ENCODE measurements around the gene SH2D3C. TPM values are rescaled to one million over a fixed set of nuclear protein-coding genes. Genes with fewer than 3 reads are reported as not detected.

Gene SH2D3C
- total RNA-seq, 1 donor from 2014 or later = 5.8 TPM

GRCh38 chr9:127729522-127730256 is 48.8 kb downstream of the SH2D3C start:
- Mint-ChIP-seq H3K9me3 (ENCODE audit: unreplicated experiment) (peaks cover 2% of the 10 kb centered on the region), H3K27me3 (ENCODE audit: low read depth, unreplicated experiment) (peaks cover 11% of the 10 kb centered on the region), H3K27ac (ENCODE audit: unreplicated experiment) (no peak overlapping the region), H3K4me1 (ENCODE audit: low read depth, unreplicated experiment) (peaks cover 2% of the 10 kb centered on the region), H3K4me3 (ENCODE audit: unreplicated experiment) (no peak overlapping the region), H3K36me3 (ENCODE audit: low read depth, unreplicated experiment) (no peaks in the 10 kb centered on the region)
- no peaks in the 10 kb centered on the region for H3K36me3 ChIP-seq (ENCODE audit: insufficient read depth, low read length)
- H3K4me3 ChIP-seq (ENCODE audit: insufficient read depth, low read depth, low read length) = no peak overlapping the region
- no peak overlapping the region for H3K27ac ChIP-seq (ENCODE audit: low read depth, low read length)
- H2AFZ ChIP-seq (ENCODE audit: low read depth, low read length) = no peak overlapping the region
- no peak for FAIRE-seq
- H3K4me1 ChIP-seq (ENCODE audit: insufficient read depth, low read length) = peaks cover 6% of the 10 kb centered on the region
- no peak overlapping the region for H3K9ac ChIP-seq (ENCODE audit: low read length)
- no peak for DNase-seq (ENCODE audit: low read depth)
- peaks cover 5% of the 10 kb centered on the region for H4K20me1 ChIP-seq (ENCODE audit: insufficient read depth, low read length)
- TF ChIP-seq CTCF (IDR thresholded peaks at IDR 0.05; ENCODE audit: insufficient read depth, low read depth, low read length) = no peak
- TF ChIP-seq EZH2 (IDR thresholded peaks at IDR 0.05; ENCODE audit: insufficient read depth, low read length) = no peak
- no peaks in the 10 kb centered on the region for H3K27me3 ChIP-seq (ENCODE audit: insufficient read depth, low read length)
- no peak overlapping the region for H3K4me2 ChIP-seq (ENCODE audit: low read length)
- peaks cover 6% of the 10 kb centered on the region for H3K79me2 ChIP-seq (ENCODE audit: insufficient read depth, low read length)
- H3K9me3 ChIP-seq (ENCODE audit: insufficient read depth, low read depth, low read length) = no peaks in the 10 kb centered on the region

- no peak overlapping the region for H3K4me3 Mint-ChIP-seq (ENCODE audit: unreplicated experiment)
- Histone ChIP-seq H4K20me1 (ENCODE audit: insufficient read depth, low read length) (peaks cover 2% of the 10 kb centered on the region), H2AFZ (ENCODE audit: low read depth, low read length) (no peak overlapping the region), H3K4me2 (ENCODE audit: low read length) (no peak overlapping the region), H3K27ac (ENCODE audit: low read depth, low read length) (no peak overlapping the region), H3K36me3 (ENCODE audit: insufficient read depth, low read length) (no peaks in the 10 kb centered on the region), H3K4me3 (ENCODE audit: insufficient read depth, low read depth, low read length) (no peak overlapping the region), H3K27me3 (ENCODE audit: insufficient read depth, low read length) (no peaks in the 10 kb centered on the region), H3K9me3 (ENCODE audit: insufficient read depth, low read depth, low read length) (no peaks in the 10 kb centered on the region), H3K79me2 (ENCODE audit: insufficient read depth, low read length) (no peaks in the 10 kb centered on the region), H3K4me1 (ENCODE audit: insufficient read depth, low read length) (peaks cover 9% of the 10 kb centered on the region), H3K9ac (ENCODE audit: low read length) (no peak overlapping the region)
- H3K4me1 Mint-ChIP-seq (ENCODE audit: low read depth, unreplicated experiment) = no peaks in the 10 kb centered on the region
- no peaks in the 10 kb centered on the region for H3K36me3 Mint-ChIP-seq (ENCODE audit: low read depth, unreplicated experiment)
- peaks cover 11% of the 10 kb centered on the region for H3K27me3 Mint-ChIP-seq (ENCODE audit: low read depth, unreplicated experiment)
- DNase-seq (ENCODE audit: low read depth) = no peak
- no peak for FAIRE-seq
- no peak for TF ChIP-seq CTCF (IDR thresholded peaks at IDR 0.05; ENCODE audit: insufficient read depth, low read depth, low read length)
- no peak for TF ChIP-seq EZH2 (IDR thresholded peaks at IDR 0.05; ENCODE audit: insufficient read depth, low read length)
- H3K27ac Mint-ChIP-seq (ENCODE audit: unreplicated experiment) = no peak overlapping the region
- H3K9me3 Mint-ChIP-seq (ENCODE audit: unreplicated experiment) = peaks cover 2% of the 10 kb centered on the region
These were observed 49.7 kb downstream of the SH2D3C start for GRCh38 chr9:127728808-127729207.

- Histone ChIP-seq H3K4me3 (ENCODE audit: insufficient read depth, low read depth, low read length) (no peak overlapping the region), H3K4me1 (ENCODE audit: insufficient read depth, low read length) (peaks cover 17% of the 10 kb centered on the region), H3K9me3 (ENCODE audit: insufficient read depth, low read depth, low read length) (no peaks in the 10 kb centered on the region), H3K27me3 (ENCODE audit: insufficient read depth, low read length) (no peaks in the 10 kb centered on the region), H3K9ac (ENCODE audit: low read length) (no peak overlapping the region), H4K20me1 (ENCODE audit: insufficient read depth, low read length) (peaks cover 3% of the 10 kb centered on the region), H3K36me3 (ENCODE audit: insufficient read depth, low read length) (no peaks in the 10 kb centered on the region), H3K4me2 (ENCODE audit: low read length) (no peak overlapping the region), H3K27ac (ENCODE audit: low read depth, low read length) (no peak overlapping the region), H3K79me2 (ENCODE audit: insufficient read depth, low read length) (no peaks in the 10 kb centered on the region), H2AFZ (ENCODE audit: low read depth, low read length) (no peak overlapping the region)
- no peaks in the 10 kb centered on the region for H3K4me1 Mint-ChIP-seq (ENCODE audit: low read depth, unreplicated experiment)
- H3K36me3 Mint-ChIP-seq (ENCODE audit: low read depth, unreplicated experiment) = no peaks in the 10 kb centered on the region
- FAIRE-seq = no peak
- TF ChIP-seq EZH2 (IDR thresholded peaks at IDR 0.05; ENCODE audit: insufficient read depth, low read length) = no peak
- no peak for TF ChIP-seq CTCF (IDR thresholded peaks at IDR 0.05; ENCODE audit: insufficient read depth, low read depth, low read length)
- peaks cover 2% of the 10 kb centered on the region for H3K9me3 Mint-ChIP-seq (ENCODE audit: unreplicated experiment)
- H3K27ac Mint-ChIP-seq (ENCODE audit: unreplicated experiment) = no peak overlapping the region
- peaks cover 14% of the 10 kb centered on the region for H3K27me3 Mint-ChIP-seq (ENCODE audit: low read depth, unreplicated experiment)
- no peak overlapping the region for H3K4me3 Mint-ChIP-seq (ENCODE audit: unreplicated experiment)
- no peak for DNase-seq (ENCODE audit: low read depth)
These were observed 51.6 kb downstream of the SH2D3C start for GRCh38 chr9:127726871-127727270.

Data from astrocyte (in vitro differentiated cells and primary cell).